Measurements from ENCODE around the gene DDAH1.

- TF ChIP-seq, protein P1, sequence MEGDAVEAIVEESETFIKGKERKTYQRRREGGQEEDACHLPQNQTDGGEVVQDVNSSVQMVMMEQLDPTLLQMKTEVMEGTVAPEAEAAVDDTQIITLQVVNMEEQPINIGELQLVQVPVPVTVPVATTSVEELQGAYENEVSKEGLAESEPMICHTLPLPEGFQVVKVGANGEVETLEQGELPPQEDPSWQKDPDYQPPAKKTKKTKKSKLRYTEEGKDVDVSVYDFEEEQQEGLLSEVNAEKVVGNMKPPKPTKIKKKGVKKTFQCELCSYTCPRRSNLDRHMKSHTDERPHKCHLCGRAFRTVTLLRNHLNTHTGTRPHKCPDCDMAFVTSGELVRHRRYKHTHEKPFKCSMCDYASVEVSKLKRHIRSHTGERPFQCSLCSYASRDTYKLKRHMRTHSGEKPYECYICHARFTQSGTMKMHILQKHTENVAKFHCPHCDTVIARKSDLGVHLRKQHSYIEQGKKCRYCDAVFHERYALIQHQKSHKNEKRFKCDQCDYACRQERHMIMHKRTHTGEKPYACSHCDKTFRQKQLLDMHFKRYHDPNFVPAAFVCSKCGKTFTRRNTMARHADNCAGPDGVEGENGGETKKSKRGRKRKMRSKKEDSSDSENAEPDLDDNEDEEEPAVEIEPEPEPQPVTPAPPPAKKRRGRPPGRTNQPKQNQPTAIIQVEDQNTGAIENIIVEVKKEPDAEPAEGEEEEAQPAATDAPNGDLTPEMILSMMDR (IDR thresholded peaks at IDR 0.05; ENCODE audit: insufficient read depth, low read length, poor library complexity, severe bottlenecking): no peak
- TF ChIP-seq EZH2phosphoT487 (conservative IDR thresholded peaks at IDR 0.05; ENCODE audit: low read length): no peak
These were observed 10.7 kb downstream of the DDAH1 start for GRCh38 chr1:85454214-85454613.

Data from SU-DHL-6 (cell line).